HG03460 (cell line): ENCODE data around the gene MARVELD2.
A peak's percentile ranks its signal among the peaks of the same experiment; 100 is the strongest.
"Not testable (repeated sequence)": the region's sequence is repeated elsewhere in the genome, so short reads cannot be mapped to it uniquely, and the experiment has no call there.

Experiments used
- ATAC-seq: cut with Tn5 transposase; IDR thresholded peaks from one replicate; pipeline ENCODE4 v1.9.1; 2021; ENCODE audit not compliant: unreplicated experiment

MARVELD2 gene

GRCh38 chr5:69444127-69444754 lies 29.3 kb downstream of the MARVELD2 start:
- ATAC-seq, result no peak

GRCh38 chr5:69449511-69449910 lies 34.6 kb downstream of the MARVELD2 start:
- no peak for ATAC-seq

- ATAC-seq, result no peak
Observed at GRCh38 chr5:69450116-69450515, 35.2 kb downstream of the MARVELD2 start.

GRCh38 chr5:69450527-69450926 lies 35.6 kb downstream of the MARVELD2 start:
- not testable (repeated sequence) for ATAC-seq

DNA sequence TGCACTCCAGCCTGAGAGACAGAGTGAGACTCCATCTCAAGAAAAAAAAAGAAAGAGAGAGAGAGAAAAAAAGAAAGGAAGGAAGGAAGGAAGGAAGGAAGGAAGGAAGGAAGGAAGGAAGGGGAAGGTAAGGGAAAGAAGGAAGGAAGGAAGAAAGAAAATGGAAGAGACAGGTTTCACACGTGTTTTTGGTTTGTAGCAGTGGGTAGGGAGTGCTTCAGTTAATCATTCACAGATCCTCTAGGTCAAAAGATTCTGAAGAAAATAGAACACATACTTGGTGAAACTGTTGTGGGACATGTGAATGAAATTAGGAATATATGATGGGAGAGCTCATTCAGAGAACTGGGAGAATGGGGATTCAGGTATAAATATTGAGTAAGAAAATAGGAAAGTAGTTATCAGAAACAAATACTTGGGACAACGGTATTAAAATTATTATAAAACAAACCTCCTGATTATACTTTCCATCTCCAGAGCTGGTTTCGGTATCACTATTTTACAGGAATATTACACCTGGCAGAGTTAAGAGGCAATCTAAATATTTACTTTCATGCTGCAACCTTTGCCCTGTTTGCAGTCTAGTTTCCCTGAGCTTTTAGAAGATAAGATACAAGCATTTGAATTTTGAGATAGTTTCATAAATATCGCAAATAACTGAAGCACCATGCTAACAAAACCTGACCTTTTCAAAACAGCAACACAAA lies 37.2 kb downstream of the MARVELD2 start:
- no peak for ATAC-seq

DNA sequence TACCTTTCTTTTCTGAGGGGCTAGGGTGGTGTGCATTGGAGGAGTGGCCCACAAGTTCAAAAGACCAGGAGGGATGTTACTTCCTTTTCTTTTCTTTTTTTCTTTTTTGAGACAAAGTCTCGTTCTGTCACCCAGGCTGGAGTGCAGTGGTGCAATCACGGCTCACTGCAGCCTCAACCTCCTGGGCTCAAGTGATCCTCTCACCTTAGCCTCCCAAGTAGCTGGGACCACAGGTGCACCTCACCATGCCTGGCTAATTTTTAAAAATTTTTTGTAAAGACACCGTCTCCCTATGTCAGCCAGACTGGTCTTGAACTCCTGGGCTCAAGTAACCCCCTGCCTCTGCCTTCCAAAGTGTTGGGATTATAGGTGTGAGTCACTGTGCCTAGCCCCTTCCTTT lies 38.6 kb downstream of the MARVELD2 start:
- not testable (repeated sequence) for ATAC-seq

GRCh38 chr5:69454460-69455249 lies 39.7 kb downstream of the MARVELD2 start:
- no peak for ATAC-seq

DNA sequence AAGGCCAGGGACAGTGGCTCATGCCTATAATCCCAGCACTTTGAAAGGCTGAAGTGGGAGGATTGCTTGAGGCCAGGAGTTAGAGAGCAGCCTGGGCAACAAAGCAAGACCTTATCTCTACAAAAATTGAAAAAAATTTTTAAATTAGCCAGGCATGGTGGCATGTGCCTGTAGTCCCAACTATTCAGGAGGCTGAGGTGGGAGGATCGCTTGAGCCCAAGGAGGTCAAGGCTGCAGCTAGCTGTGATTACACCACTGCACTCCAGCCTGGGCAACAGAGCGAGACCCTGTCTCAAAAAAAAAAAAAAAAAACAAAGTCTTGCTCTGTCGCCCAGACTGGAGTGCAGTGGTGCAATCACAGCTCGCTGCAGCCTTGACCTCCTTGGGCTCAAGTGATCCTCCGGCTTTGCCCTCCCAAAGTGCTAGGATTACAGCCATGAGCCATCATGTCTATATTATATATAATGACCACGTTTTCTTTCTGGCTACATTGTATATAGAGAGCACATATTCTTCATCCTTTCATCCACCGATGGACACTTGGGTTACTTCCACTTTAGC lies 40.6 kb downstream of the MARVELD2 start:
- ATAC-seq, result not testable (repeated sequence)

DNA sequence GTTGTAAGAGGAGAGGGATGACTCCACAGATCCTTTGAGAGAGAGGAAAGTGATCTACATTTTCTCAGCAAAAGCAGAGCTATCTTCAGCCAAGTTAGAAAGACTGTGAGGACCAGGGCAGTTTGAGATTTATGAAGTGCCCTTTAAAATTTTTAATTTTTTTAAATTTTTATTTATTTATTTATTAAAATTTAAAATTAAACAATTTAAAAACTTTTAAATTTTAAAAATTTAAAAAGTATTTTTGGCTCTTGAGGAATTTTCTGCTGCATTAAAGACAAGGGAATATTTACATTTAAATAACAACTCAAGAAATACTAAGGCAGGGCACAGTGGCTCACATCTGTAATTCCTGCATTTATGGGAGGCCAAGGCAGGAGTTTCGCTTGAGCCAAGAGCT lies 47.3 kb downstream of the MARVELD2 start:
- ATAC-seq, result no peak

GRCh38 chr5:69466375-69466774 lies 51.5 kb downstream of the MARVELD2 start:
- ATAC-seq, result not testable (repeated sequence)

GRCh38 chr5:69467442-69468225 lies 52.7 kb downstream of the MARVELD2 start:
- ATAC-seq, result peak; percentile 87

GRCh38 chr5:69468631-69469030 lies 53.7 kb downstream of the MARVELD2 start:
- ATAC-seq, result no peak

DNA sequence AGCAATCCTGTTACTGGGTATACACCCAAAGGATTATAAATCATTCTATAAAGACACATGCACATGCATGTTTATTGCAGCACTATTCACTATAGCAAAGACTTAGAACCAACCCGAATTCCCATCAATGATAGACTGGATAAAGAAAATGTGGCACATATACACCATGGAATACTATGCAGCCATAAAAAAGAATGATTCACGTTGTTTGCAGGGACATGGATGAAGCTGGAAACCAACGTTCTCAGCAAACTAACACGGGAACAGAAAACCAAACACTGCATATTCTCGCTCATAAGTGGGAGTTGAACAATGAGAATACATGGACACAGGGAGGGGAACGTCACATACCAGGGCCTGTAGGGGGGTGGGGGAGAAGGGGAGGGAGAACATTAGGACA lies 56.6 kb downstream of the MARVELD2 start:
- ATAC-seq, result not testable (repeated sequence)

DNA sequence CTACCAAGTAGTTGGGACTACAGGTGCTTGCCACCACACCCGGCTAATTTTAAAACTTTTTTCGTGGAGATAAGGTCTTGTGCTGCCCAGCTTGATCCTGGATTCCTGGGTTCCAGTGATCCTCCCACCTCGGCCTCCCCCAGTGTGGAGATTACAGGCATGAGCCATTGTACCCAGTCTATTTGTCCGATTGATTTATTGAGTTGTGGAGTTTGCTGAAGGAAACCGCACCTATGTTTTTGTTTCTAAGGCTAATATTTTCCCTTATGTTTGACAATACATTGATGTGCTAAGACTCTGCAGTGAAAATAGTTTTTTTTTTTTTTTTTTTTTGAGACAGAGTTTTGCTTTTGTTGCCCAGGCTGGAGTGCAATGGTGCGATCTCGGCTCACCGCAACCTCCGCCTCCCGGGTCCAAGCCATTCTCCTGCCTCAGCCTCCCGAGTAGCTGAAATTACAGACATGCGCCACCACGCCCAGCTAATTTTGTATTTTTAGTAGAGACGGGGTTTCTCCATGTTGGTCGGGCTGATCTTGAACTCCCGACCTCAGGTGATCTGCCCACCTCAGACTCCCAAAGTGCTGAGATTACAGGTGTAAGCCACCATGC lies 57.7 kb downstream of the MARVELD2 start:
- not testable (repeated sequence) for ATAC-seq

DNA sequence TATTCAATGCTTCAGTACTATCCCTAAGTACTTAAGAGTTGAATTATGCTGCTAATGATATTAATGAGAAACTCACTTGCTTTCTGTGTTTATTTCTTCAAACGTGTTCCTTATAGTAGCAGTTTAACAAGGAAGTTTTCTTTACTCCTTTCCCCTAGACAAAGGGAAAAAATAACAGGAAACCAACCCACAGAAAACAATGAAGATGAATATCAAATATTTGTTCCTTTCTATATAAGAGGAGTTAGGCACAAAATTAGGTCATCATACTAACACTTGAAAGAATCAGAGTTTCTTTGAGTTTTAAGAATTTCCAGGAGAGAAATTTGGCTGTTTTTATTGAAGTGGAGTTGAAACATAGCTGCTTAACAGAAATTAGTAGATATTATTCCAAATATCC lies 62.3 kb downstream of the MARVELD2 start:
- ATAC-seq, result no peak

GRCh38 chr5:69478296-69478695 lies 63.4 kb downstream of the MARVELD2 start:
- ATAC-seq, result not testable (repeated sequence)

GRCh38 chr5:69484891-69485290 lies 70.0 kb downstream of the MARVELD2 start:
- no peak for ATAC-seq

- ATAC-seq, result no peak
Observed at GRCh38 chr5:69485471-69485870, 70.6 kb downstream of the MARVELD2 start.

GRCh38 chr5:69489246-69489645 lies 74.3 kb downstream of the MARVELD2 start:
- no peak for ATAC-seq

DNA sequence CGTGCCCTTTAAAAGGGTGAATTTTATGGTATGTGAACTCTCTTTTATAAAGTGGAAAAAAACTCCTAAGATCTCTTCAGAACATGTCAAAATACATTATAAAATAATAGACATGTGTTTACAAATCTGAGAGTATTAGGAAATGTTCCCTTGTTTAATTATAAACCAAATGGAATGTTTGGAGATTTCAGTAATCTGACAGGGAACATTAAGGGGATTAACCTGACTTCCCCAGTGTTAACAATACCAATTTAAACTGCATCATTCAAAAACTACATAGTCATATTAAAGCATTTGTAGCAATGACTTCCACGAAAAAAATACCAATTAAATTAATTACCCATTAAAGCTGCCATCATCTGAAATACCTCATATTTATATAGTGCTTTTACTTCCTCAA lies 76.1 kb downstream of the MARVELD2 start:
- no peak for ATAC-seq
